ENCODE results near the gene ASIC2. TPM values are rescaled to one million over a fixed set of nuclear protein-coding genes. Genes with fewer than 3 reads are reported as not detected.

Gene ASIC2
- polyA plus RNA-seq, 3 donors: 2.5 to 3.6 (median 2.9) TPM

- no peak for DNase-seq (ENCODE audit: extremely low read depth in 1 of 11, low read depth in 9 of 11, low spot score in 4 of 11)
Measured at GRCh38 chr17:33183487-33184026, 109.5 kb downstream of the ASIC2 start.

DNA sequence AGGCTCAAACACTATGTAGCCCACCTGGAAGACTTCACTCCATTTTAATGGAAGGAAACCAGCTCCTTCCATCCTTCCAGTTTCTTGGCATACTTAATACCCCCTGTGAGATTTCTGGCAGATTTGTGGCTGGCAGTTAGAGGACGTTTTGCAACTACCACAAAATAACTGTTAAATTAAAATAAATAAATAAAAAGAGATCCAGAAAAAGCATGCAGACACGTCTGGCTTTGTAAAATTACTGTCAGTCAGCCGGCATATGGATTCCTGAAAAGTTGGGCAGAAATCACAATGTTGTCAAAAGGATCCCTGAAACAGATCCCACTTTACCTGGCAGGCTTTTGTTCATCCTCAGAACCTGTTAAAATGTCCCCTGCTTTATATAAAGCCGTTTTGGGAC is 113.9 kb downstream of the ASIC2 start:
- DNase-seq (ENCODE audit: extremely low read depth in 1 of 11, low read depth in 9 of 11, low spot score in 4 of 11): no peak

- no peak for DNase-seq (ENCODE audit: extremely low read depth in 1 of 11, low read depth in 9 of 11, low spot score in 4 of 11)
Measured at GRCh38 chr17:33178681-33179080, 114.4 kb downstream of the ASIC2 start.

DNA sequence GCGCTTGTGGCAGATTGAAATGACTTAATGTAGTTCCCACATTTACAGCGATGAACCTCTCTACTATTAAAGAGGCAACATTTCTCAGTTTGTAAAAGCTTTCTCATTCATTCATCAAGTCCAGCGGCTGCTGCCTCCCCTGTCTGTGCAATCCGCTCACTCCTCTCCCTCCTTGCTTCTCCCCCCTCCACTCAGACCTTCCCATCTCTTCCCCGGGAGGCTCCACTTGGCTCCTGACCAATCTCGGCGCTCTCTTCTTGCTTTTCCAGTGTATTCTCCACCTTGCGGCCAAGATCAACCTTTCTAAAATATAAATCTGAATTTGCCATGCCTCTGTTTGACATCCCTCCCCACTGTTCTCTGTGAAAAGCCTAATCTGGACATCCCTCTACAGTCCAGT is 117.5 kb downstream of the ASIC2 start:
- DNase-seq (ENCODE audit: extremely low read depth in 1 of 11, low read depth in 9 of 11, low spot score in 4 of 11): peak in 1 of 11 donors; percentile 14

DNA sequence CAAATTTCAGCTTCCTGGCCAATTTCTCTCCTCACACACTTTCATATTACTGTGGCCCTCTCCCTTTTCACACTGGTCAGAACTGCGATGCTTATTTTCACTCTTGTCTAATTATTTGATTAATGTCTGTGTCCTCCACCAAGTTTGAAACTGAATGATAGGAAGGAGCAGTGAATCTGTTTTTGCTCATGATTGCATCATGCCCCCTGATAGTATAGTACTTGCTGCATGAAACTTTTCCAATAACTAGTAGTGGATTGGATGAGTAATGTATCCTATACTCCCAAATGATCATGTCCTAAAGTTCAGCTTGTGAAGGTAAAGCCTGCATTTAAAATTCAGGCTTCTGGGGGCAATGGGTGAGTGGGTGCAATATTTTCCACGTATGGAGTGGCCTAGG is 121.2 kb downstream of the ASIC2 start:
- DNase-seq (ENCODE audit: extremely low read depth in 1 of 11, low read depth in 9 of 11, low spot score in 4 of 11): no peak

DNA sequence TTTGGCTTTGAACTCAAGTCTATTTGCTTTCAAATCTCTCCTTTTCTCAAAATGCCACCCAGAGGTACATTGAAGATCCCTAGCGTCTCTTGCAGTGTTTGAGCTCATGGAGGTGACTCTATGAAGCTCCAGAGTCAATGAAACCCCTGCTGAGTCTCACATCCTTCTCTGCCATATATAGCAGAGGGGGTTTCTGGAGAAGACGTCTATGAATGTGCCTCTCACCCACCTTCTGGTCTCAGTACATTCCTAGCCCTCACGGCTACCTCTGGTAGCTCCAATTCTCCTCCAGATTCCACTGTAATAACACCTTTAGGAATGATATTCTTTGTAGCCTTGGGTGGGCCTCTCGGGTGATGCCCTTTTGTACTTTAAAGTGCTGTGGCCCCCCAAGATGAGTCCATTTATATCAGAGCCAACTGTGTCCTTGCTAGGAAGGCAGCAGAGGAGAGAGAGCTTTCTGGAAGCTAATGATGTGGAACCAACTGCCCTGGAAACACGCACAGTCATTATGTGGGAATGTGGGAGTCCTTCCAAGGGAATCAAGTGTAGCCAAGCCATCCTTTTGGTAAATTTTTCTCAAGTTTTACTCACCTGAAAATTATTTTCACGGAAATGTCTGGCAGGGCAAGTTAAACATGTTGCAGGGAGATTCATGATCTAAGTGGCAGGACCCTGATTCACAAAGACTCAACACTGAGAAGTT is 123.4 kb downstream of the ASIC2 start:
- peak in 8 of 11 donors; percentile 20 to 49 (median 36) for DNase-seq (ENCODE audit: extremely low read depth in 1 of 11, low read depth in 9 of 11, low spot score in 4 of 11)

GRCh38 chr17:33167736-33168135 is 125.4 kb downstream of the ASIC2 start:
- DNase-seq (ENCODE audit: extremely low read depth in 1 of 11, low read depth in 9 of 11, low spot score in 4 of 11): no peak

GRCh38 chr17:33166472-33166871 is 126.6 kb downstream of the ASIC2 start:
- no peak for DNase-seq (ENCODE audit: extremely low read depth in 1 of 11, low read depth in 9 of 11, low spot score in 4 of 11)

DNA sequence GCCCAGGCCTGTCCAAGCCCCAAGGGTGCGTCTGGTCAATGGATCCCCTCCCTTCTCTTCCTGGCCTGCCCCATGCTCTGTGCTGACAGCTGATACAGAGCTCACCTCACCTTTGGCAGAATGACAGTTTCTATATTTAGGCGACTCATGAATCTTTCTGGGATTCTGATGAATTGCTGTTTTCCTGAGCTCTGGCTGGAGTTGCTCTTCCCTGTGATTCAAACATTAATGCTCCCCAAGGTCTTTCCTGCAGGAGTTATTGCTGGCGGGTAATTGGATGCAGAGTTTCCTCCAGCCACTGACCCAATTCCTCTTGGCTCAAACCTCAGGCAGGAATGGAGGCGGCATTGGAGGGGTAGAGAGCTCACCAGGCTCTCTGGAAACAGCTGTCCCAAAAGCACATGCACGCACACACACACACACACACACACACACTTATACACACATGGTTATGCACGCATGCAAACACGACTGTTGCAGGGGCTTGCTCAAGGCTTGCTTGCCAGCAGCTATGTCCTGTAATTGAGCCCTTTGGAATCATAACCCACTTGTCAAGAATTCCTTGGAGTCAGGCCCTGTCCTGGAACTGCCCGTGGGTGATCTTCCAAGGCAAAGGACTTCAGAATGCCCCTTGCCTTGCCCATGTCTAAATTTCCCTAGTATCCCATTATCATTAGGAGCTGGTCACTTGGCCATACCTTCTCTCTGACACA is 128.8 kb downstream of the ASIC2 start:
- peak in 4 of 11 donors; percentile 16 to 50 (median 34) for DNase-seq (ENCODE audit: extremely low read depth in 1 of 11, low read depth in 9 of 11, low spot score in 4 of 11)

DNA sequence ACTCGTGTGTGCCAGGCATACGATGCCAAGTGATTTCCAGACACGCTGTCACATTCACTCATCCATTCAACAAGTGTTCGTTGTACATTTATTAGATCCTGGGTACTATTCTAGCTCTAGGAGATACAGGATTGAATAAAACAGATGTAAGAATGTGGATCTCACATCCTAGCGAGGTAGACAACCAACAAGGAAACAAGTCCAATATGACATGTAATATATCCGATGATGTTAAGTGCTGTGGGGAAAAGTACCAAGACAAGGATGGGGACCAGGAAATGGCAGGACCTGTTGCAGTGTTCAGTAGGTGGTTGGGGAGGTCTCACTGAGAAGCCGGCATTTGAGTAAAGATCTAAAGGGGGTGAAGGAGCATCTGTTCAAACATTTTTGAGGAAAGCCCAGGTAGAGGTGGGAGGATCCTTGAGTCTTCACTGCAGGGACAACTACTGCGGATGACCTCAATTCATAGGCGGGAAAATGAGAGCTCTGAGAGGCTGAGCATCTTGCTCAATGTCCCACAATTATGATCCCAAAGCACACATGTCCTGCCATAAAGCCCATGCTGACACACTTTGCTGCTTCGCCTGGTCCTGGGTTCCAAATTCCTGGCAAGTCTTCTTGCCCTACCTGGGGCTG is 129.4 kb downstream of the ASIC2 start:
- no peak for DNase-seq (ENCODE audit: extremely low read depth in 1 of 11, low read depth in 9 of 11, low spot score in 4 of 11)

DNA sequence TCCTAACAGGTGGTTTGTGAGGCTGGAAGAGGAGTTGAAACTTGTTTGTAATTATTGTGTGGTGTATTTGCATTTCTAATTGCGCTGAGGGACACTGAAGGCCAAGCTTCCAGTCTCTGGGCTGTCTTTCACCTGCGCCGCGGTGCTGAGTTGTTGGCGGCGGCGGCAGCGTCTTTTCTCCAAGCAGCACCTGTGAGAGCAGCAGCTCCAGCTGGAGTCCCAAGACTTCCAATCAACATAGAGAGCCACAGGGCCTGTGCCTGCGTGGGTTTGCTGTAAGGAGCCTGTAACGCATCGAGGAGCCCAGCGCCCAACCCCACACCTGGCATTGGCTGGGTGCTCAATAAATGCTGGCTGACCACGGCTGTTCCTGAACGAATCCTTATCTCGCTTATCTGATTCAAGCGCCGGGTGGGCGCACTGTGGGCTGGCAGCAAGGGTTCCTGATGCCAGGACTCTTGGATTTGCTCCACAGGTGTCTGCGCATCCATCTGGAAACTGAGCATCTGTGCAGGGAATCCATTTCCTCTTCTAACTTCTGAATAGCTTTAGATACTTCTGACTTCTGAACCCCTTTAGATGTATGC is 138.1 kb downstream of the ASIC2 start:
- DNase-seq (ENCODE audit: extremely low read depth in 1 of 11, low read depth in 9 of 11, low spot score in 4 of 11): no peak

DNA sequence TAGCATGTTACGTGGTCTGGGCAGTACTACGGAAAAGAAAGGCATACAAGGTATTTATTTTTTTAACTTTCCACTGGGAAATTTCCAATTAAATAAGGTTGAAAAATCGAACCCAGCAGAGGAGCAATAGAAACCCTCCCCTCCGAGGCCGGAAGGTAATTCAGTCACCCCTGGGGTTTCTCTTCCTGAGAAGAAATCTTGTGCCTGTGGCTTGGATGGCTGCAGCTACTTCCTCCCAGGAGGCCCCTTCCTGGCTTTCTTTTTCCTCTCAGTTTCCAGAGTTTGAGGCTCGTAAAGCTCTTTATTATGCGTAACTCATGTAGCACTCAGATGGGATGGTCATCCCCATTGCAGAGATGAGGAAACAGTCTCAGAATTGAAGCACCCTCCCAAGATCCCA is 140.3 kb downstream of the ASIC2 start:
- no peak for DNase-seq (ENCODE audit: extremely low read depth in 1 of 11, low read depth in 9 of 11, low spot score in 4 of 11)

- no peak for DNase-seq (ENCODE audit: extremely low read depth in 1 of 11, low read depth in 9 of 11, low spot score in 4 of 11)
Measured at GRCh38 chr17:33151565-33151964, 141.5 kb downstream of the ASIC2 start.

- no peak for DNase-seq (ENCODE audit: extremely low read depth in 1 of 11, low read depth in 9 of 11, low spot score in 4 of 11)
Measured at GRCh38 chr17:33145941-33146340, 147.2 kb downstream of the ASIC2 start.

- DNase-seq (ENCODE audit: extremely low read depth in 1 of 11, low read depth in 9 of 11, low spot score in 4 of 11): no peak
Measured at GRCh38 chr17:33144837-33145236, 148.3 kb downstream of the ASIC2 start.

- peak; percentile 50 to 73 (median 58) for DNase-seq (ENCODE audit: extremely low read depth in 1 of 11, low read depth in 9 of 11, low spot score in 4 of 11)
Measured at GRCh38 chr17:33142705-33143299, 150.3 kb downstream of the ASIC2 start.

- DNase-seq (ENCODE audit: extremely low read depth in 1 of 11, low read depth in 9 of 11, low spot score in 4 of 11): no peak
Measured at GRCh38 chr17:33140413-33141099, 152.5 kb downstream of the ASIC2 start.

DNA sequence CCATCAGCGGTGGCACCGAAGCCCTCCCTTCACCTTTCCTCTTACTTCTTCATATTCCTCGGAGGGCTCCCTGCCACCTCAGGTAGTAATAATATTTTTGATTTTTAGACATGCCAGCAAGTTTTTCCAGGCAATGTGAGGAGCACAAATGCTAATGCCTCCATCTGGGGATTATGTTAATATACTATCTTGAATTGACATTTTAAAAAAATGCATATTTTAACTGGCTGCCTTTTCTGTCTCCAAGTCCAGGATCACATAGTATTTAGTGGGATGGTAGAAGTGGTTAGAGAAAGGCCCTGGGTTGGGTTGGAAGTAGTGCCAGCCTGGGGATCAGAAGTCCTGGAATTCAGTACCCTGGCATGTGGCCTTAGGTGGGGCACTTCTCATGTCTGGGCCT is 154.5 kb downstream of the ASIC2 start:
- DNase-seq (ENCODE audit: extremely low read depth in 1 of 11, low read depth in 9 of 11, low spot score in 4 of 11): no peak

DNA sequence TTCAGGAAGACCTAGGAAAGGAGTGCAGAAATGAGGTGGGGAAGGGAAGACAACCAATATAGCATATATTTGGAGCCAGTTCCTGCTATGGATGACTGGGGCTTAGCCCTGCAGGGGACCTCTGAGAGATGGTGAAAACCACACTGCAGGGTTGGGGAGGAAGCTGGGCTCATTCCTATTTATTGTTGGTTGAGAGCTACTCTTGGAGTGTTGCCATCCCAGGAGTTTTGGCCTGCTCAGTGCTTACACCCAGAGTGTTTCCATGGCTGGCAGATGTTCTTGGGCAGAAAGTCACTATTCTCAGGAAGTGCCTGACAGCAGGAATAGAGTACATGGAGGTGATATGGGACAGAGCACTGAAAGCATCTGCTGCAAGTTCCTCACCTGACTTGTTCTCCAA is 155.7 kb downstream of the ASIC2 start:
- no peak for DNase-seq (ENCODE audit: extremely low read depth in 1 of 11, low read depth in 9 of 11, low spot score in 4 of 11)

Data from renal cortex interstitium (tissue), 11 donors.